ENCODE measurements around the gene MSLN. TPM values are rescaled to one million over a fixed set of nuclear protein-coding genes. Genes with fewer than 3 reads are reported as not detected.

Gene MSLN
- total and polyA plus RNA-seq, 2 donors (not counting 3 experiments of a cell fraction or from before 2014, with no cell fraction given), result not detected

GRCh38 chr16:813204-813915, 52.8 kb downstream of the MSLN start:
- FAIRE-seq, result no peak

More at GRCh38 chr16:813204-813915, 52.8 kb downstream of the MSLN start:
- Histone ChIP-seq H3K9me1 (replicated peaks; ENCODE audit: control insufficient read depth, extremely low read depth, insufficient read depth, low read length) (no peaks in the 10 kb centered on the region), H3K27ac (ENCODE audit: insufficient read depth, low read depth, low read length) (no peak overlapping the region), H3K4me2 (ENCODE audit: insufficient read depth, low read length) (no peak overlapping the region), H3K9ac (replicated peaks; ENCODE audit: extremely low read depth, insufficient read depth, low read length) (no peak overlapping the region), H3K36me3 (ENCODE audit: control insufficient read depth in 2 of 2, extremely low read depth in 1 of 2, insufficient read depth in 2 of 2, low read length in 2 of 2) (no peaks in the 10 kb centered on the region), H3K79me2 (ENCODE audit: control insufficient read depth, insufficient read depth, low read length) (no peaks in the 10 kb centered on the region), H3K27me3 (ENCODE audit: control insufficient read depth in 2 of 2, insufficient read depth in 2 of 2, low read length in 2 of 2) (peaks cover 2 to 20% of the 10 kb centered on the region in 2 experiments), H3K4me1 (ENCODE audit: control insufficient read depth, extremely low read depth, insufficient read depth, low read length) (no peaks in the 10 kb centered on the region), H4K20me1 (replicated peaks; ENCODE audit: control insufficient read depth, extremely low read depth, insufficient read depth, low read length) (no peaks in the 10 kb centered on the region), H3K4me3 (replicated peaks in 1 of 3; ENCODE audit: insufficient read depth in 1 of 3, low read depth in 1 of 3, low read length in 3 of 3) (no peak overlapping the region), H2AFZ (ENCODE audit: low read depth, low read length) (no peak overlapping the region), H3K9me3 (replicated peaks; ENCODE audit: control insufficient read depth, insufficient read depth, low read length) (no peaks in the 10 kb centered on the region)
- intact Hi-C loops (cut with micrococcal nuclease), result loop anchor here (1.0 to 2.0 kb wide), 2 partner anchors 242 to 289 kb away; no protein-coding TSS in a partner anchor
- DNase-seq (ENCODE audit: low read depth, low spot score), result no peak
- CTCF ChIA-PET, result interaction anchor here (1.2 kb wide), 1 partner anchor 243 kb away, joined by 6 read pairs; no protein-coding TSS in a partner anchor
- dilution Hi-C loops (cut with MboI; ENCODE audit: extremely low pct_ligation_motif_present, low sequenced_read_pairs), result no loop called here
- peak; percentile 63 for TF ChIP-seq EZH2 (IDR thresholded peaks at IDR 0.05; ENCODE audit: borderline replicate concordance, low read depth, low read length, severe bottlenecking)
- TF ChIP-seq MYC (IDR thresholded peaks at IDR 0.05; ENCODE audit: low read depth, low read length), result no peak
- peak; percentile 49 to 67 for TF ChIP-seq CTCF (IDR thresholded peaks at IDR 0.05; ENCODE audit: extremely low read depth in 1 of 2, insufficient read depth in 1 of 2, low read depth in 1 of 2, low read length in 2 of 2)
- no peak for TF ChIP-seq GATA2 (IDR thresholded peaks at IDR 0.05; ENCODE audit: insufficient read depth, insufficient read length, low read depth, low read length)
- POLR2A ChIA-PET, result no interaction called here
- BruUV-seq (replicated peaks), result no TSS peak

Measured in endothelial cell of umbilical vein (primary cell).